OCI-LY1 (cell line): Measurements from ENCODE around the gene HDAC7.

Experiments used
- H2AFZ ChIP-seq: fragments of 200-600 bp; sonication (generic), shearing (Covaris generic); 2 replicates; pipeline ENCODE4 v1.6.0; 2014; ENCODE audit warnings: antibody characterized with exemption, mild to moderate bottlenecking, low read length
- H3F3A ChIP-seq: fragments of 200-600 bp; sonication (generic), shearing (Covaris generic); 2 replicates; pipeline ENCODE4 v1.6.0; 2014; ENCODE audit warnings: mild to moderate bottlenecking, antibody characterized with exemption, low read length, moderate library complexity; ENCODE audit not compliant: insufficient read depth
- H3K27ac ChIP-seq: fragments of 200-600 bp; sonication (generic); 2 replicates; pipeline ENCODE4 v1.5.1; 2014; ENCODE audit warnings: low read length, mixed run types, mild to moderate bottlenecking, low read depth; ENCODE audit not compliant: poor library complexity, severe bottlenecking
- H3K27me3 ChIP-seq: fragments of 200-600 bp; sonication (generic); 2 replicates; pipeline ENCODE4 v1.6.0; 2014; ENCODE audit warnings: antibody characterized with exemption, mild to moderate bottlenecking, low read length, moderate library complexity; ENCODE audit not compliant: insufficient read depth
- H3K36me3 ChIP-seq: fragments of 200-600 bp; sonication (generic); 2 replicates; pipeline ENCODE4 v1.6.1; 2014; ENCODE audit warnings: mild to moderate bottlenecking, antibody characterized with exemption, low read length, moderate library complexity, mixed read lengths; ENCODE audit not compliant: insufficient read depth
- H3K4me1 ChIP-seq: fragments of 200-600 bp; sonication (generic); 2 replicates; pipeline ENCODE4 v1.5.1; 2014; ENCODE audit warnings: mild to moderate bottlenecking, low read length, moderate library complexity; ENCODE audit not compliant: insufficient read depth, severe bottlenecking
- H3K4me2 ChIP-seq: fragments of 200-600 bp; sonication (generic), shearing (Covaris generic); 2 replicates; pipeline ENCODE4 v1.6.1; 2014; ENCODE audit warnings: low read length
- H3K4me3 ChIP-seq: fragments of 200-600 bp; sonication (generic); 2 replicates; pipeline ENCODE4 v1.5.1; 2014; ENCODE audit warnings: low read length, low read depth, mild to moderate bottlenecking, mixed read lengths; ENCODE audit not compliant: poor library complexity, severe bottlenecking
- H3K79me2 ChIP-seq: fragments of 200-600 bp; shearing (Covaris generic); 2 replicates; pipeline ENCODE4 v1.6.1; 2016; ENCODE audit warnings: mixed run types, low read length, mixed read lengths; ENCODE audit not compliant: insufficient read depth
- H3K9ac ChIP-seq: fragments of 200-600 bp; sonication (generic), shearing (Covaris generic); 2 replicates; pipeline ENCODE4 v1.6.1; 2014; ENCODE audit warnings: mild to moderate bottlenecking, low read length, mixed read lengths
- H3K9me2 ChIP-seq: fragments of 200-600 bp; sonication (generic), shearing (Covaris generic); 2 replicates; pipeline ENCODE4 v1.6.1; 2014; ENCODE audit warnings: low read depth, mild to moderate bottlenecking, low read length, mixed read lengths
- H3K9me3 ChIP-seq: fragments of 200-600 bp; shearing (Covaris generic); 2 replicates; pipeline ENCODE4 v1.6.1; 2014; ENCODE audit warnings: low read length, mixed read lengths
- H4K20me1 ChIP-seq: fragments of 200-600 bp; sonication (generic), shearing (Covaris generic); 2 replicates; pipeline ENCODE4 v1.6.0; 2016; ENCODE audit warnings: mild to moderate bottlenecking, low read length; ENCODE audit not compliant: insufficient read depth
- CTCF ChIP-seq: fragments of 200-600 bp; sonication (generic), shearing (Covaris generic); IDR thresholded peaks from 2 replicates; pipeline ENCODE4 v1.5.1; 2017; ENCODE audit warnings: mild to moderate bottlenecking, antibody characterized with exemption, low read length, moderate library complexity, mixed read lengths
- EZH2 ChIP-seq: fragments of 200-600 bp; sonication (generic), shearing (Covaris generic); IDR thresholded peaks from 2 replicates; pipeline ENCODE4 v1.8.0; 2017; ENCODE audit warnings: borderline replicate concordance, mixed run types, mild to moderate bottlenecking, antibody characterized with exemption, low read length, moderate library complexity, mixed read lengths

HDAC7 gene

GRCh38 chr12:47757364-47757839, 62.3 kb downstream of the HDAC7 start:
- Histone ChIP-seq H3K4me2 (no peak overlapping the region), H4K20me1 (no peaks in the 10 kb centered on the region), H3F3A (no peaks in the 10 kb centered on the region), H3K4me1 (peaks cover 13% of the 10 kb centered on the region), H3K36me3 (no peaks in the 10 kb centered on the region), H3K27me3 (peaks cover 4% of the 10 kb centered on the region; the same call in 1 of the 2 replicates), H3K4me3 (no peak overlapping the region), H3K9ac (no peak overlapping the region), H3K27ac (no peak overlapping the region), H3K9me2 (no peaks in the 10 kb centered on the region), H2AFZ (no peak overlapping the region), H3K9me3 (no peaks in the 10 kb centered on the region), H3K79me2 (no peaks in the 10 kb centered on the region)
- TF ChIP-seq CTCF = no peak
- no peak for TF ChIP-seq EZH2

GRCh38 chr12:47755655-47756562, 63.8 kb downstream of the HDAC7 start:
- no peak overlapping the region for H3K9ac ChIP-seq
- H3K4me1 ChIP-seq = peaks cover 13% of the 10 kb centered on the region
- no peak overlapping the region for H3K4me3 ChIP-seq
- H3K27ac ChIP-seq = no peak overlapping the region
- no peaks in the 10 kb centered on the region for H3K79me2 ChIP-seq
- TF ChIP-seq CTCF (no peak), EZH2 (no peak)
- H3F3A ChIP-seq = no peaks in the 10 kb centered on the region
- H4K20me1 ChIP-seq = no peaks in the 10 kb centered on the region
- H3K9me2 ChIP-seq = no peaks in the 10 kb centered on the region
- no peak overlapping the region for H2AFZ ChIP-seq
- H3K27me3 ChIP-seq = peaks cover 4% of the 10 kb centered on the region; the same call in 1 of the 2 replicates
- H3K36me3 ChIP-seq = no peaks in the 10 kb centered on the region
- H3K9me3 ChIP-seq = no peaks in the 10 kb centered on the region
- H3K4me2 ChIP-seq = no peak overlapping the region

- Histone ChIP-seq H3K9me3 (no peaks in the 10 kb centered on the region), H3K4me3 (no peak overlapping the region), H2AFZ (no peak overlapping the region), H4K20me1 (no peaks in the 10 kb centered on the region), H3F3A (no peaks in the 10 kb centered on the region), H3K27ac (no peak overlapping the region), H3K79me2 (no peaks in the 10 kb centered on the region), H3K27me3 (peaks cover 4% of the 10 kb centered on the region), H3K4me2 (no peak overlapping the region), H3K9me2 (no peaks in the 10 kb centered on the region), H3K9ac (no peak overlapping the region), H3K4me1 (peaks cover 13% of the 10 kb centered on the region), H3K36me3 (no peaks in the 10 kb centered on the region)
- no peak for TF ChIP-seq EZH2
- no peak for TF ChIP-seq CTCF
Observed at GRCh38 chr12:47754881-47755280, 64.8 kb downstream of the HDAC7 start.
